ENCODE results near the gene USP3.
"Not testable (repeated sequence)": the region's sequence is repeated elsewhere in the genome, so short reads cannot be mapped to it uniquely, and the experiment has no call there.

USP3 gene

DNA sequence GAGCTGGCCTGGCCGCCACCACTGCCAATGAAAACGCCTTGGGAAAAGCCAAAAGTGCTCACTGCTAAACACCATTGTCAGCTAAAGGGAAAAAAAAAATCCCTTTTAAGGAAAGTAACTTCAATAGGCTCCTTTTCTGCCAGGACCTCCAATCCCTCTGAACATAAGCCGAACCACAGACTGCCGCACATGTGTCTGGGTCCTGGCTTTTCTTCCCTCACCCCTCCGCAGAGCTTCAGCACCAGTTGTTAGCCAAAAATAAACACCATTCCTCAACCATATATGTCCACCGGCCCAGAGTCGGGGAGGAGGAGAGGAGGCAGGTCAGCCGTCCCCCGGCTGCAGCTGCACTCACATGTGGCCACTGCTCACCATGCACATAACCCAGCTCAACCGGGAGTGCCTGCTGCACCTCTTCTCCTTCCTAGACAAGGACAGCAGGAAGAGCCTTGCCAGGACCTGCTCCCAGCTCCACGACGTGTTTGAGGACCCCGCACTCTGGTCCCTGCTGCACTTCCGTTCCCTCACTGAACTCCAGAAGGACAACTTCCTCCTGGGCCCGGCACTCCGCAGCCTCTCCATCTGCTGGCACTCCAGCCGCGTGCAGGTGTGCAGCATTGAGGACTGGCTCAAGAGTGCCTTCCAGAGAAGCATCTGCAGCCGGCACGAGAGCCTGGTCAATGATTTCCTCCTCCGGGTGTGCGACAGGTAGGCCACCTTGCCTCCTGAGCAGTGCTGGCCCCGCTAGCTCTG, 92.8 kb downstream of the USP3 start, which contains the start of gene FBXL22:
Gene FBXL22 (plus strand): TSS at position 350 of the 753 bp plus-strand sequence. CDS start 6 bp downstream, at position 356.
- DNase-seq = no peak

- DNase-seq = no peak
Measured at GRCh38 chr15:63597821-63598220, 93.4 kb downstream of the USP3 start.

GRCh38 chr15:63598473-63599400, 94.3 kb downstream of the USP3 start:
- DNase-seq = no peak

- peak; percentile 25 for DNase-seq
Measured at GRCh38 chr15:63599401-63600000, 95.1 kb downstream of the USP3 start.

GRCh38 chr15:63600001-63600615, 95.7 kb downstream of the USP3 start:
- no peak for DNase-seq

DNA sequence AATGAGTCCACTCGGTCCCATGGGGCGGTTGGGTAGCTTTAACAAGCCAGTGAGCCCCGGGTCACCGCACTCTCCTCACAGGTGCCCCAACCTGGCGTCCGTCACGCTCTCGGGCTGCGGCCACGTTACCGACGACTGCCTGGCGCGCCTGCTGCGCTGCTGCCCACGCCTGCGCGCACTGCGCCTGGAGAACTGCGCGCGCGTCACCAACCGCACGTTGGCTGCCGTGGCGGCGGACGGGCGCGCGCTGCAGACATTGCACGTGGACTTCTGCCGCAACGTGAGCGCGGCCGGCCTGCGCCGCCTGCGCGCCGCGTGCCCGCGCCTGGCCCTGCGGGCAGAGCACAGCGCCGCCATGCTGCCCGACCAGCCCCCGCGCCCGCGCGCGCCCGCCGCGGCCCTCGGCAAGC, 96.2 kb downstream of the USP3 start:
- DNase-seq = peak; percentile 91

- peak; percentile 51 for DNase-seq
Measured at GRCh38 chr15:63601026-63601703, 96.8 kb downstream of the USP3 start.

- DNase-seq = no peak
Measured at GRCh38 chr15:63601704-63602185, 97.4 kb downstream of the USP3 start.

DNA sequence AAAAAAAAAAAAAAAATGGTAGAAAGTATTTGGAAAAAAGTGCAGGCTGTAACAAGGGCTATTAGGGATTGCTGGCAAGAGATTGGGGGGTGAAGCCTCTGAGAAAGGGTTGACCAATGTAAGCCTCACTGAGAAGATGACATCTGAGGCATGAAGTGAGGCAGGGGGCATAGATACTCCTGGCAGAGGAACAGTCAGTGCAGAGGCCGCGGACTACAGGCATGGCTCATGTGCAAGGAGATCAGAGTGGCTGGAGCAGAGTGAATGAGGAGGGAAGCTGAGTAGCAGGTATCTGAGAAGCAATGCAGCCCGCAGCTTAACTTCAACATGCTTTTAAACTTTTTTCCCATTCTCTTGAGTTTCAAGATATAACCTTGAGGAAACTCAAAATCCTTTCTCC, 98.2 kb downstream of the USP3 start:
- no peak for DNase-seq

GRCh38 chr15:63603516-63603915, 99.1 kb downstream of the USP3 start:
- DNase-seq = no peak

DNA sequence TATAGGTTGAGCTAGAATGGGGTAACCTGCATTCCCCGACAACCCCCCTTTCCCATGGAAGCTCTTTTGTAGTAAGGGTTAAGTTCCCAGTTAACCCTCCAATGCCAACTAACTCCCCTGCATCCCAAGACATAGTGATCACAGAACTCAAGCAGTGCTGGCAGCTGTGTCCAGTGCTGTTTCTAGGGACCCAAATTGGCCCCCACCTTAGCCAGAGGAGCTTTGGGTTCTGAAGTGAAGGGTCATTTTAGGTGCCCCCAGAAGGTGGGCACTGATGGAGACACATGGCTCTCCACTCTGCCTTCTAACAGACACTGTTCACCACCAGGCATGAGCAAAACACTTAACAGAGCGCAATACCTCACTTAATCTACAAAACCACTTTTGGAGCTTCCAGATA, 99.9 kb downstream of the USP3 start:
- no peak for DNase-seq

- no peak for DNase-seq
Measured at GRCh38 chr15:63605036-63605435, 100.6 kb downstream of the USP3 start.

- peak; percentile 49 for DNase-seq
Measured at GRCh38 chr15:63605816-63606215, 101.4 kb downstream of the USP3 start.

- no peak for DNase-seq
Measured at GRCh38 chr15:63606308-63606707, 101.9 kb downstream of the USP3 start.

DNA sequence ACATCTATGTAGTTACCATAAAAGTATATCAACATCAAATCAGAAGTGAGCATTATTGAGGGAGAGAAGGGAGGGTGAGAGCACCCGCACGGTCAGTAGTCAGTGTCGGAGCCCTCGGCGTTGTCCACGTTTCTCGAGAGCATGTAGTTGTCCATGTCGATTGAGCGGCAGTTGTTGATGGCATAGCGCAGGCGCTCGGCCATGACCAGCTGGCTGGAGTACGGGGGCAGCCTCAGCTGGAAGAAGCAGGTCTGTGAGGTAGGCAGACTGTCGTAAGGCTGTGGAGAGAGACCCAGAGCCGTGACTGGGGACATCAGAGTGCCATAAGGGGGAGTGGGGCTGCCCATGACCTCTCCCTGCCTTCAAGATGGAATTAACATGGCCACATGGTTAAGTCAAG, 104.6 kb downstream of the USP3 start:
- no peak for DNase-seq

- DNase-seq = no peak
Measured at GRCh38 chr15:63609448-63609847, 105.1 kb downstream of the USP3 start.

- peak; percentile 70 for DNase-seq
Measured at GRCh38 chr15:63610209-63610841, 105.9 kb downstream of the USP3 start.

GRCh38 chr15:63611177-63611576, 106.8 kb downstream of the USP3 start:
- DNase-seq = no peak

GRCh38 chr15:63612300-63612699, 107.9 kb downstream of the USP3 start:
- DNase-seq = no peak

DNA sequence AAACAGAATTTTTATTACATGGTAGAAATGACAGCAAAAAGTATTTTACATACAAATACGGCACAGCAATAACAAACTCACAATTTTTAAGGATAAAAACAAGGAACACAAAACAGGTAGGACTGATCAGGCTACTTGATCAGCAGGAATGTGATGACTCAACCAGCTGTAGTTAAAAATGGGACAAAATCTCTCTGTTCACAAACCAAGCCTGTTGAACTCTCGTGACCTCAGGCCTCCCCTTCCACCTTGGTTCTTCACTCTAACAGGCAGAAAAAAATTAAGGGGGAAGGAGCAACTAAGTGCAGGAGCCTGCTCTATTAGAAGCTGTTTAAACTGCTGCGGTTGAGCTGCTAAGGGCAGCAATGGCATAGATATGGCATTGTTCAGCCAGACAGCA, 111.5 kb downstream of the USP3 start:
- no peak for DNase-seq

GRCh38 chr15:63617147-63617546, 112.8 kb downstream of the USP3 start:
- DNase-seq = not testable (repeated sequence)

DNA sequence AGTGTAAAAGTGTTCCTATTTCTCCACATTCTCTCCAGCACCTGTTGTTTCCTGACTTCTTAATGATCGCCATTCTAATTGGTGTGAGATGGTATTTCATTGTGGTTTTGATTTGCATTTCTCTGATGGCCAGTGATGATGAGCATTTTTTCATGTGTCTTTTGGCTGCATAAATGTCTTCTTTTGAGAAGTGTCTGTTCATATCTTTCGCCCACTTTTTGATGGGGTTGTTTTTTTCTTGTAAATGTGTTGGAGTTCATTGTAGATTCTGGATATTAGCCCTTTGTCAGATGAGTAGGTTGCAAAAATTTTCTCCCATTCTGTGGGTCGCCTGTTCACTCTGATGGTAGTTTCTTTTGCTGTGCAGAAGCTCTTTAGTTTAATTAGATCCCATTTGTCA, 113.2 kb downstream of the USP3 start:
- not testable (repeated sequence) for DNase-seq

Measured in stimulated activated naive CD4-positive, alpha-beta T cell treated with Interleukin-2 at 50 U/mL for 16 hours (primary cell).